ENCODE measurements around the gene FIBP. TPM values are rescaled to one million over a fixed set of nuclear protein-coding genes. Genes with fewer than 3 reads are reported as not detected.
A peak's percentile ranks its signal among the peaks of the same experiment; 100 is the strongest.

Gene FIBP
- 67.7 and 77.8 TPM in 2 replicates for total RNA-seq
- long read RNA-seq, transcript FIBP-201 (10 exons, 1,261 nt): minor isoform, 12 of 123 reads
- long read RNA-seq, transcript FIBP-202 (10 exons, 1,248 nt): major isoform, 81 of 123 reads
- long read RNA-seq, partial matches to known transcripts: 2 of 123 reads
- long read RNA-seq, other reads (novel, unspliced or antisense): 24 of 123 reads

- H3K4me1 Mint-ChIP-seq (ENCODE audit: low read depth): peaks cover 35% of the 10 kb centered on the region
These were observed at the start of gene FIBP for GRCh38 chr11:65888163-65888814. FIBP (minus strand) TSS chr11:65888471; CDS start chr11:65888418, 53 bp downstream.

GRCh38 chr11:65937766-65938165 lies 49.5 kb upstream of the FIBP start:
- no peaks in the 10 kb centered on the region for H3K9me3 Mint-ChIP-seq (ENCODE audit: low read depth)
- DNase-seq (ENCODE audit: low spot score, unreplicated experiment): no peak
- peaks cover 28% of the 10 kb centered on the region for H3K27me3 Mint-ChIP-seq
- no peaks in the 10 kb centered on the region for H3K36me3 Mint-ChIP-seq (ENCODE audit: insufficient read depth)
- no peak overlapping the region for H3K4me3 Mint-ChIP-seq (ENCODE audit: low read depth)
- H3K27ac Mint-ChIP-seq: no peak overlapping the region
- TF ChIP-seq, protein P1, sequence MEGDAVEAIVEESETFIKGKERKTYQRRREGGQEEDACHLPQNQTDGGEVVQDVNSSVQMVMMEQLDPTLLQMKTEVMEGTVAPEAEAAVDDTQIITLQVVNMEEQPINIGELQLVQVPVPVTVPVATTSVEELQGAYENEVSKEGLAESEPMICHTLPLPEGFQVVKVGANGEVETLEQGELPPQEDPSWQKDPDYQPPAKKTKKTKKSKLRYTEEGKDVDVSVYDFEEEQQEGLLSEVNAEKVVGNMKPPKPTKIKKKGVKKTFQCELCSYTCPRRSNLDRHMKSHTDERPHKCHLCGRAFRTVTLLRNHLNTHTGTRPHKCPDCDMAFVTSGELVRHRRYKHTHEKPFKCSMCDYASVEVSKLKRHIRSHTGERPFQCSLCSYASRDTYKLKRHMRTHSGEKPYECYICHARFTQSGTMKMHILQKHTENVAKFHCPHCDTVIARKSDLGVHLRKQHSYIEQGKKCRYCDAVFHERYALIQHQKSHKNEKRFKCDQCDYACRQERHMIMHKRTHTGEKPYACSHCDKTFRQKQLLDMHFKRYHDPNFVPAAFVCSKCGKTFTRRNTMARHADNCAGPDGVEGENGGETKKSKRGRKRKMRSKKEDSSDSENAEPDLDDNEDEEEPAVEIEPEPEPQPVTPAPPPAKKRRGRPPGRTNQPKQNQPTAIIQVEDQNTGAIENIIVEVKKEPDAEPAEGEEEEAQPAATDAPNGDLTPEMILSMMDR (IDR thresholded peaks at IDR 0.05; ENCODE audit: unreplicated experiment): no peak
- no peaks in the 10 kb centered on the region for H3K4me1 Mint-ChIP-seq (ENCODE audit: low read depth)

More at GRCh38 chr11:65888163-65888814, at the start of gene FIBP:
- Mint-ChIP-seq H3K27me3 (peaks cover 19% of the 10 kb centered on the region), H3K9me3 (ENCODE audit: low read depth) (no peaks in the 10 kb centered on the region), H3K27ac (peak within 1 kb of the TSS; percentile 99), H3K4me3 (ENCODE audit: low read depth) (peak within 1 kb of the TSS; percentile 98), H3K36me3 (ENCODE audit: insufficient read depth) (peaks cover 6% of the 10 kb centered on the region)
- TF ChIP-seq, protein P1 (IDR thresholded peaks at IDR 0.05; ENCODE audit: unreplicated experiment): peak; percentile 71
- peak; percentile 98 for DNase-seq (ENCODE audit: low spot score, unreplicated experiment)

GRCh38 chr11:65934014-65934413 lies 45.7 kb upstream of the FIBP start:
- peaks cover 11% of the 10 kb centered on the region for H3K27me3 Mint-ChIP-seq
- H3K9me3 Mint-ChIP-seq (ENCODE audit: low read depth): no peaks in the 10 kb centered on the region
- TF ChIP-seq, protein P1 (IDR thresholded peaks at IDR 0.05; ENCODE audit: unreplicated experiment): no peak
- H3K4me1 Mint-ChIP-seq (ENCODE audit: low read depth): no peaks in the 10 kb centered on the region
- no peak for DNase-seq (ENCODE audit: low spot score, unreplicated experiment)
- no peaks in the 10 kb centered on the region for H3K36me3 Mint-ChIP-seq (ENCODE audit: insufficient read depth)
- H3K4me3 Mint-ChIP-seq (ENCODE audit: low read depth): no peak overlapping the region
- no peak overlapping the region for H3K27ac Mint-ChIP-seq

- Mint-ChIP-seq H3K36me3 (ENCODE audit: insufficient read depth) (no peaks in the 10 kb centered on the region), H3K4me1 (ENCODE audit: low read depth) (no peaks in the 10 kb centered on the region), H3K4me3 (ENCODE audit: low read depth) (no peak overlapping the region), H3K27ac (no peak overlapping the region), H3K27me3 (peaks cover 4% of the 10 kb centered on the region), H3K9me3 (ENCODE audit: low read depth) (no peaks in the 10 kb centered on the region)
- no peak for DNase-seq (ENCODE audit: low spot score, unreplicated experiment)
- TF ChIP-seq, protein P1 (IDR thresholded peaks at IDR 0.05; ENCODE audit: unreplicated experiment): no peak
These were observed 44.3 kb upstream of the FIBP start for GRCh38 chr11:65932558-65932919.

- Mint-ChIP-seq H3K4me1 (ENCODE audit: low read depth) (no peaks in the 10 kb centered on the region), H3K27ac (no peak overlapping the region), H3K27me3 (no peaks in the 10 kb centered on the region), H3K9me3 (ENCODE audit: low read depth) (no peaks in the 10 kb centered on the region), H3K36me3 (ENCODE audit: insufficient read depth) (no peaks in the 10 kb centered on the region), H3K4me3 (ENCODE audit: low read depth) (no peak overlapping the region)
- DNase-seq (ENCODE audit: low spot score, unreplicated experiment): no peak
- TF ChIP-seq, protein P1 (IDR thresholded peaks at IDR 0.05; ENCODE audit: unreplicated experiment): no peak
These were observed 43.7 kb upstream of the FIBP start for GRCh38 chr11:65931773-65932557.
